Measurements from ENCODE around the gene LHPP. TPM values are rescaled to one million over a fixed set of nuclear protein-coding genes. Genes with fewer than 3 reads are reported as not detected.

LHPP gene
- total and polyA plus RNA-seq, 10 of the 15 experiments (the other 5 are each of a cell fraction or from before 2014, with no cell fraction given), result 0.79 to 9.8 (median 6.7) TPM

DNA sequence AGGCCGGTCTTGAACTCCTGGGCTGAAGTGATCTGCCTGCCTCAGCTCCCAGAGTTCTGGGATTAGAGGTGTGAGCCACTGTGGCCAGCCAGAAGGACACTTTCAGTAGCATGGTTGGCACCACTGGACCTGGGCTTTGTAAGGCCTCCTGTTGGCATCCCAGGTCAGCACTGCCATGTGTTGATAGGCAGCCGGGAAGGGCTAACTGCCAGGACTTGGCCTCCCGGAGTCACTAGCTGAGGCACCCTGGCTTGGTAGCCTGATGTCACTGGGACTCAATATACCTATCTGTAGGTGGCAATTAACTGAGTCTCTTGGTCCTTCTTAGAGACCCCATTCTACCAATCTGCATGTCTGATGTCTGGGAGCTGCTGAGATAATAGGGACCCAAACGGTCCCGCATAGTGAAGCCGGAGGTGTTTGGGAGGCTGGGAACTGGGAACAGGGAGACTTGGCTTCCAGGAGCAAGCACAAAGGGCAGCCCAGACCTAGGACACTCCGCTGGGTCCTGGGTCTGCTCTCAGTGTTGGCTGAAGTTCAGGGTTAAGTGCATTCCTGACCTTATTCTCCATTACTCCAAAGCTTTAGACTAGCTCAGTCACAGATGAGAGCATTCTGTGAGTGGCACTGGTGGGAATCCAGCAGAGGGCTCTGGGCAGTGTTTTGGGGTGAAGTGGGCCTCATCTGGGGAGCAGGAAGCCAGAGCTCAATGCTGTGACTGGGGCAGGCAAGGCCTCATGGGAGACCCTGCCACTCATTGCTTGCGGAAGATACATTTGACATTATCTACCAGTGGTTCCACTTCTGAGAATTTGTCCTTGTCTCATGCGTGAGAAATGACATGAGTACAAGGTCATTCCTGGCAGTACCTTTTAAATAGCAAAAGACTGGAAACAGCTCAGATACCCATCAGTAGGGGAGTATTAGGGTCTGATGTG, 2.7 kb downstream of the LHPP start:
- Histone ChIP-seq H4K20me1 (ENCODE audit: control insufficient read depth, insufficient read depth) (no peaks in the 10 kb centered on the region), H3K27ac (ENCODE audit: control insufficient read depth, insufficient read depth) (peak overlapping the region; percentile 4; the same call in 1 of the 2 replicates), H2AFZ (ENCODE audit: control insufficient read depth, low read depth, low read length) (no peak overlapping the region; the same call in 1 of the 2 replicates), H3K79me2 (ENCODE audit: control insufficient read depth, insufficient read depth, low read length) (no peaks in the 10 kb centered on the region), H3K27me3 (replicated peaks in 1 of 2; ENCODE audit: control insufficient read depth in 2 of 2, insufficient read depth in 2 of 2, low read length in 1 of 2) (no peaks in the 10 kb centered on the region), H3K36me3 (ENCODE audit: control insufficient read depth in 2 of 2, insufficient read depth in 2 of 2, low read length in 1 of 2) (no peaks in the 10 kb centered on the region), H3K9ac (ENCODE audit: control insufficient read depth, insufficient read depth, low read length) (no peak overlapping the region), H3K9me3 (replicated peaks; ENCODE audit: control insufficient read depth, insufficient read depth, low read length) (no peaks in the 10 kb centered on the region), H3K4me1 (ENCODE audit: control insufficient read depth, insufficient read depth, low read length) (peaks cover 18% of the 10 kb centered on the region), H3K4me2 (ENCODE audit: control insufficient read depth, insufficient read depth) (no peak overlapping the region; the same call in 1 of the 2 replicates), H3K4me3 (no peak overlapping the region)
- RAD21 ChIA-PET (ENCODE audit: unreplicated experiment), result no interaction called here
- ATAC-seq, result no peak
- DNase-seq (ENCODE audit: low read depth, low spot score), result no peak
- POLR2A ChIA-PET, result interaction anchor here (0.6 kb wide), 1 partner anchor 29 kb away, joined by 3 read pairs; no protein-coding TSS in a partner anchor
- WGBS (ENCODE audit: insufficient coverage, insufficient replicate concordance, low lambda C conversion rate, missing lambda C conversion rate), result 89% methylated on average over 9 of the region's 9 CpGs
- CTCF ChIA-PET, result interaction anchor here (0.6 kb wide), 1 partner anchor 75 kb away, joined by 3 read pairs; no protein-coding TSS in a partner anchor
- BruUV-seq (replicated peaks), result TSS peak; percentile 56
- FAIRE-seq, result no peak
- intact Hi-C loops (cut with micrococcal nuclease; ENCODE audit: unreplicated experiment), result no loop called here
- in situ Hi-C loops (cut with MboI), result no loop called here
- SMC1A ChIA-PET (ENCODE audit: uncharacterized antibody, unreplicated experiment), result no interaction called here
- TF ChIP-seq PAX5 (IDR thresholded peaks at IDR 0.05; ENCODE audit: borderline replicate concordance, low read depth, low read length) (no peak), STAT3 (IDR thresholded peaks at IDR 0.05; ENCODE audit: low read depth, low read length) (no peak), TARDBP (IDR thresholded peaks at IDR 0.05; ENCODE audit: borderline replicate concordance) (no peak), NR2C2 (IDR thresholded peaks at IDR 0.05; ENCODE audit: borderline replicate concordance, control insufficient read depth, insufficient read length, low read depth) (no peak), ZNF24 (IDR thresholded peaks at IDR 0.05) (no peak), GABPA (IDR thresholded peaks at IDR 0.05; ENCODE audit: low read depth) (no peak), RUNX3 (IDR thresholded peaks at IDR 0.05; ENCODE audit: low read length) (no peak), SIN3A (IDR thresholded peaks at IDR 0.05; ENCODE audit: low read depth, low read length) (no peak), BRCA1 (IDR thresholded peaks at IDR 0.05; ENCODE audit: low read depth, low read length) (no peak), ZBTB11 (CRISPR knock-in tag; IDR thresholded peaks at IDR 0.05) (no peak), CEBPZ (IDR thresholded peaks at IDR 0.05; ENCODE audit: low read depth, low read length) (no peak)
- TF ChIP-seq, protein P1, sequence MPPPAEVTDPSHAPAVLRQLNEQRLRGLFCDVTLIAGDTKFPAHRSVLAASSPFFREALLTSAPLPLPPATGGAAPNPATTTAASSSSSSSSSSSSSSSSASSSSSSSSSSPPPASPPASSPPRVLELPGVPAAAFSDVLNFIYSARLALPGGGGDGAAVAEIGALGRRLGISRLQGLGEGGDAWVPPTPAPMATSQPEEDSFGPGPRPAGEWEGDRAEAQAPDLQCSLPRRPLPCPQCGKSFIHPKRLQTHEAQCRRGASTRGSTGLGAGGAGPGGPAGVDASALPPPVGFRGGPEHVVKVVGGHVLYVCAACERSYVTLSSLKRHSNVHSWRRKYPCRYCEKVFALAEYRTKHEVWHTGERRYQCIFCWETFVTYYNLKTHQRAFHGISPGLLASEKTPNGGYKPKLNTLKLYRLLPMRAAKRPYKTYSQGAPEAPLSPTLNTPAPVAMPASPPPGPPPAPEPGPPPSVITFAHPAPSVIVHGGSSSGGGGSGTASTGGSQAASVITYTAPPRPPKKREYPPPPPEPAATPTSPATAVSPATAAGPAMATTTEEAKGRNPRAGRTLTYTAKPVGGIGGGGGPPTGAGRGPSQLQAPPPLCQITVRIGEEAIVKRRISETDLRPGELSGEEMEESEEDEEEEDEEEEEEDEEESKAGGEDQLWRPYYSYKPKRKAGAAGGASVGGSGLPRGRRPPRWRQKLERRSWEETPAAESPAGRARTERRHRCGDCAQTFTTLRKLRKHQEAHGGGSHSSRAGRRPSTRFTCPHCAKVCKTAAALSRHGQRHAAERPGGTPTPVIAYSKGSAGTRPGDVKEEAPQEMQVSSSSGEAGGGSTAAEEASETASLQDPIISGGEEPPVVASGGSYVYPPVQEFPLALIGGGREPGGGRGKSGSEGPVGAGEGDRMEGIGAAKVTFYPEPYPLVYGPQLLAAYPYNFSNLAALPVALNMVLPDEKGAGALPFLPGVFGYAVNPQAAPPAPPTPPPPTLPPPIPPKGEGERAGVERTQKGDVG (CRISPR knock-in tag; IDR thresholded peaks at IDR 0.05), result no peak
